HepG2 (cell line): ENCODE results near the gene LHX1. TPM values are rescaled to one million over a fixed set of nuclear protein-coding genes. Genes with fewer than 3 reads are reported as not detected.

ENCODE experiments used
- ELF1 ChIP-seq: sonication (generic); formaldehyde crosslinking; IDR thresholded peaks from 2 replicates; pipeline ENCODE4 v1.4.0; 2020; ENCODE audit warnings: missing genetic modification reagents
- GFI1 ChIP-seq: sonication (generic); formaldehyde crosslinking; IDR thresholded peaks from 2 replicates; pipeline ENCODE4 v1.5.0; 2020; ENCODE audit warnings: missing genetic modification reagents, mild to moderate bottlenecking, borderline replicate concordance
- HOMEZ ChIP-seq: IDR thresholded peaks from 2 replicates; pipeline ENCODE4 v1.6.1; 2016; ENCODE audit warnings: low read depth
- KAT8 ChIP-seq: IDR thresholded peaks from 2 replicates; pipeline ENCODE4 v1.6.1; 2016; ENCODE audit warnings: missing genetic modification reagents, missing compliant biosample characterization
- MAF1 ChIP-seq: sonication (generic); formaldehyde crosslinking; IDR thresholded peaks from 2 replicates; pipeline ENCODE4 v1.5.0; 2020; ENCODE audit warnings: missing genetic modification reagents, borderline replicate concordance
- PBX3 ChIP-seq: sonication (generic); formaldehyde crosslinking; IDR thresholded peaks from 2 replicates; pipeline ENCODE4 v1.8.1; 2023; ENCODE audit warnings: missing genetic modification reagents, inconsistent platforms, borderline replicate concordance
- SALL1 ChIP-seq: sonication (generic); formaldehyde crosslinking; IDR thresholded peaks from 2 replicates; pipeline ENCODE4 v1.8.0; 2022; ENCODE audit warnings: mild to moderate bottlenecking, missing genetic modification reagents
- SNAPC5 ChIP-seq: sonication (generic); formaldehyde crosslinking; IDR thresholded peaks from 2 replicates; pipeline ENCODE4 v1.8.1; 2023; ENCODE audit warnings: mild to moderate bottlenecking, missing genetic modification reagents, borderline replicate concordance
- SP1 ChIP-seq, 2 experiments: fragments of 450-650 bp in 1 of 2; sonication (generic) in 1 of 2; formaldehyde crosslinking in 1 of 2; IDR thresholded peaks; 2 replicates each; pipeline versions ENCODE4 v1.4.0 to v1.6.1; 2016 to 2020; ENCODE audit warnings: missing genetic modification reagents in 1 of 2
- ZBTB14 ChIP-seq: sonication (generic); formaldehyde crosslinking; IDR thresholded peaks from 2 replicates; pipeline ENCODE4 v1.4.0; 2020; ENCODE audit warnings: missing genetic modification reagents
- ZC3H13 ChIP-seq: sonication (generic); formaldehyde crosslinking; IDR thresholded peaks from 2 replicates; pipeline ENCODE4 v1.8.1; 2023; ENCODE audit warnings: mild to moderate bottlenecking, missing genetic modification reagents, moderate library complexity
- ZMAT3 ChIP-seq: sonication (generic); formaldehyde crosslinking; conservative IDR thresholded peaks from 2 replicates; pipeline ENCODE4 v1.7.0; 2021; ENCODE audit warnings: missing genetic modification reagents
- ZNF143 ChIP-seq: sonication (generic); formaldehyde crosslinking; IDR thresholded peaks from 2 replicates; pipeline ENCODE4 v1.4.0; 2020; ENCODE audit warnings: missing genetic modification reagents
- ZNF318 ChIP-seq: sonication (generic); formaldehyde crosslinking; IDR thresholded peaks from 2 replicates; pipeline ENCODE4 v1.4.0; 2020; ENCODE audit warnings: mild to moderate bottlenecking, missing genetic modification reagents
- ZNF589 ChIP-seq: sonication (generic); formaldehyde crosslinking; conservative IDR thresholded peaks from 2 replicates; pipeline ENCODE4 v1.8.0; 2022; ENCODE audit warnings: mild to moderate bottlenecking, moderate library complexity, missing genetic modification reagents
- ZNF605 ChIP-seq: sonication (generic); formaldehyde crosslinking; IDR thresholded peaks from 2 replicates; pipeline ENCODE4 v1.8.0; 2022; ENCODE audit warnings: mild to moderate bottlenecking, missing genetic modification reagents
- ZSCAN22 ChIP-seq: sonication (generic); formaldehyde crosslinking; IDR thresholded peaks from 2 replicates; pipeline ENCODE4 v1.4.0; 2020; ENCODE audit warnings: mild to moderate bottlenecking, missing genetic modification reagents
- polyA plus RNA-seq, 8 experiments: library from polyadenylated mRNA; depleted of rRNA in 3 of 8; stranded (reverse) in 7 of 8; unstranded in 1 of 8; fragments of >200 nt; fragmentation: Illumina TruSeq in 4 of 8; extraction: Trizol in 4 of 8; gene quantifications; 2 replicates each; pipeline versions ENCODE4 v1.2.1 to v1.2.3, GENCODE V29; 2011 to 2016; ENCODE audit warnings: low read depth in 4 of 8, missing spikeins in 1 of 8, mixed read lengths in 1 of 8; ENCODE audit not compliant: insufficient read depth in 1 of 8
- total RNA-seq, 5 experiments: library from RNA; depleted of rRNA; stranded (reverse); fragments of >200 nt; fragmentation: Illumina TruSeq; extraction: Trizol; gene quantifications; 2 replicates each; pipeline ENCODE4 v1.2.3, GENCODE V29; 2016; ENCODE audit warnings: low read depth in 1 of 5

LHX1 gene
- total and polyA plus RNA-seq, 2 of the 13 experiments (the other 11 are each of a cell fraction or from before 2014, with no cell fraction given), result not detected

GRCh38 chr17:36948717-36949460 lies 11.6 kb downstream of the LHX1 start, which contains the start of gene AATF (continued):
- TF ChIP-seq ZNF589 (no peak; the same call in 1 of the 2 replicates), HOMEZ (CRISPR knock-in tag) (no peak), SALL1 (CRISPR knock-in tag) (peak; percentile 98), ELF1 (peak; percentile 100), ZBTB14 (CRISPR knock-in tag) (peak; percentile 96), ZNF318 (CRISPR knock-in tag) (peak; percentile 61; the same call in 1 of the 2 replicates), ZMAT3 (CRISPR knock-in tag) (peak; percentile 100), SP1 (IDR thresholded peaks at IDR 0.05) (no peak), SP1 (CRISPR knock-in tag; IDR thresholded peaks at IDR 0.05) (peak; percentile 94), KAT8 (CRISPR knock-in tag) (peak; percentile 95), MAF1 (CRISPR knock-in tag) (peak; percentile 92; the same call in 1 of the 2 replicates), SNAPC5 (peak; percentile 98; the same call in 1 of the 2 replicates), ZNF143 (CRISPR knock-in tag) (peak; percentile 68), ZC3H13 (CRISPR knock-in tag) (peak; percentile 95), GFI1 (CRISPR knock-in tag) (peak; percentile 94), PBX3 (CRISPR knock-in tag) (peak; percentile 93), ZSCAN22 (CRISPR knock-in tag) (peak; percentile 85; the same call in 1 of the 2 replicates), ZNF605 (CRISPR knock-in tag) (peak; percentile 100)
